Activated naive CD8-positive, alpha-beta T cell treated with anti-CD3 and anti-CD28 coated beads, Interleukin-2, amount 10 ng/mL, durations not matched to agents 7 days and 5 days (primary cell): ENCODE data around the gene PEX1. TPM values are rescaled to one million over a fixed set of nuclear protein-coding genes. Genes with fewer than 3 reads are reported as not detected.
"Not testable (repeated sequence)": the region's sequence is repeated elsewhere in the genome, so short reads cannot be mapped to it uniquely, and the experiment has no call there.

Experiments used
- ATAC-seq: fragments of 150-1000 bp; cut with Tn5 transposase; one replicate; pipeline ENCODE4 v1.10.0; 2021; ENCODE audit warnings: low read depth, moderate library complexity
- POLR2A ChIA-PET: fragments of 350-600 bp; sonication (Branson Sonifier 250); formaldehyde crosslinking; loops from one replicate; lab custom pipeline; 2021; ENCODE audit warnings: antibody characterized with exemption; lab: Charles Lee
- DNase-seq: peaks from one replicate; pipeline ENCODE4 v3.0.0; 2021
- H3K27ac Mint-ChIP-seq: one replicate; pipeline ENCODE4 v1.8.0; 2022; ENCODE audit warnings: mild to moderate bottlenecking, mixed read lengths
- H3K27me3 Mint-ChIP-seq: one replicate; pipeline ENCODE4 v1.8.0; 2022; ENCODE audit warnings: mild to moderate bottlenecking, moderate library complexity, mixed read lengths
- H3K36me3 Mint-ChIP-seq: one replicate; pipeline ENCODE4 v1.8.0; 2021; ENCODE audit warnings: mild to moderate bottlenecking, mixed read lengths
- H3K4me1 Mint-ChIP-seq: one replicate; pipeline ENCODE4 v1.8.0; 2021; ENCODE audit warnings: mixed read lengths
- H3K4me3 Mint-ChIP-seq: one replicate; pipeline ENCODE4 v1.8.0; 2022; ENCODE audit warnings: mild to moderate bottlenecking, moderate library complexity, mixed read lengths
- H3K9me3 Mint-ChIP-seq: one replicate; pipeline ENCODE4 v1.8.0; 2021; ENCODE audit warnings: mixed read lengths
- total RNA-seq, 2 experiments: library from RNA; stranded (reverse); gene quantifications; one replicate each; pipeline ENCODE4 v1.2.3, GENCODE V29; 2021

PEX1 gene
- total RNA-seq, 2 experiments from 2014 or later, result 23.5 to 24.4 TPM

DNA sequence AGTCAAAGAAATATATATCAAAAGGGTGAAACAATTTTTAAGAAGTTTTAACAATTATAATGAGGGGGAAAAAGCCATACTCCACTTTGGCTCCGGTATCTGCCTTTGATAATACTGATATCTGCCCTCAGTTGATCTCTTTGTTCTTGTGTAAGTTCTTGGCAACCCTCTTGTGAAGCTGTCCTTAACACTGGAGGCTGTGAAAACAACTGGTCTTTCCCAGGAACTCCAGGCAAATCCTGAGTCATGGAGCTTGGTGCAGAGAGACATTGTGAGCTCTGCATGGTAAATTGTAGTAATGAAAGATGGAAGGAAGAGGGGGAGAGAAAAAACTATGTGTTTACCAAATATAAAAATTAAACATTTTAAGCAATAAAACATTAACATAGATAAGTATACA is 38.7 kb downstream of the PEX1 start:
- H3K4me3 Mint-ChIP-seq, result no peak overlapping the region
- ATAC-seq (no peak), DNase-seq (no peak)
- no peaks in the 10 kb centered on the region for H3K27me3 Mint-ChIP-seq
- H3K27ac Mint-ChIP-seq, result no peak overlapping the region
- peaks cover 13% of the 10 kb centered on the region for H3K36me3 Mint-ChIP-seq
- H3K4me1 Mint-ChIP-seq, result no peaks in the 10 kb centered on the region
- no peaks in the 10 kb centered on the region for H3K9me3 Mint-ChIP-seq
- POLR2A ChIA-PET, result no interaction called here

DNA sequence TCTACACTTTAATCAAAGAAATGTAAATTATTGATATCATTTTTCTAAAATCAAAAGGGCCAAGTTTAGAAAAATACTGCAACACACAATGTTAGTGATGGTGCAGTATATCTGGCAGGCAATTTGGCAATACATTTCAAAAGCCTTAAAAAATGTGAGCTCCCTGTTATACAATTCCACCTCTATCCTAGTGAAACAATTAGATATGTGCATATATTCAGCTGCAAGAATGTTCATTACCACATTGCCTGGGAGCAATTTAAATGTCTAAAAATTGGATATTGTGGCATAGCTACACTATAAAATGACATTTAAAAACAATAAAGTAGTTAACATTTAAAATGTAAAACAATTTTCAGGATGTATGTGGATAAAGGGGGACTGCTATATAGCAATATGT is 40.5 kb downstream of the PEX1 start:
- Mint-ChIP-seq H3K27ac (no peak overlapping the region), H3K27me3 (no peaks in the 10 kb centered on the region), H3K4me1 (no peaks in the 10 kb centered on the region), H3K4me3 (no peak overlapping the region), H3K36me3 (peaks cover 13% of the 10 kb centered on the region), H3K9me3 (no peaks in the 10 kb centered on the region)
- no peak for ATAC-seq
- no peak for DNase-seq
- POLR2A ChIA-PET, result no interaction called here

DNA sequence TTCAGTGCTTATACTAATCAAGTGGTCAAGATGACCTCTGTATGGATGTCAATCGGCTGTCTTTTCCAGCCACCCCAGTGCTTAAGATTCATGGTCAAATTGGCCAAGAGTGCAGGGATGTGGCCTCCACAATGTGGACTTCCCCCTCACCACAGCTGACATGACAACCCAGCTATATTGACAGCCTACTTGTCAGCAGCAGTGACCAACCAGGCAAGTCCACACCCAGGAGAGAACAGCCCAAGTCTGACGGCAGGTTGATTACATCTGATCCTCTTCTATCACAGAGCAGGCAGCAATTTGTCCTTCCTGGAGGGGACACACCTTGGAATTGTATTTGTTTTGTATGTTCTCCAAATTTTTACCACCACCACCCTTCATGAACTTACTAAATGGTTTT is 42.3 kb downstream of the PEX1 start:
- POLR2A ChIA-PET, result no interaction called here
- Mint-ChIP-seq H3K4me1 (no peaks in the 10 kb centered on the region), H3K36me3 (peaks cover 8% of the 10 kb centered on the region), H3K27ac (no peak overlapping the region), H3K27me3 (no peaks in the 10 kb centered on the region), H3K9me3 (no peaks in the 10 kb centered on the region), H3K4me3 (no peak overlapping the region)
- ATAC-seq (no peak), DNase-seq (no peak)

DNA sequence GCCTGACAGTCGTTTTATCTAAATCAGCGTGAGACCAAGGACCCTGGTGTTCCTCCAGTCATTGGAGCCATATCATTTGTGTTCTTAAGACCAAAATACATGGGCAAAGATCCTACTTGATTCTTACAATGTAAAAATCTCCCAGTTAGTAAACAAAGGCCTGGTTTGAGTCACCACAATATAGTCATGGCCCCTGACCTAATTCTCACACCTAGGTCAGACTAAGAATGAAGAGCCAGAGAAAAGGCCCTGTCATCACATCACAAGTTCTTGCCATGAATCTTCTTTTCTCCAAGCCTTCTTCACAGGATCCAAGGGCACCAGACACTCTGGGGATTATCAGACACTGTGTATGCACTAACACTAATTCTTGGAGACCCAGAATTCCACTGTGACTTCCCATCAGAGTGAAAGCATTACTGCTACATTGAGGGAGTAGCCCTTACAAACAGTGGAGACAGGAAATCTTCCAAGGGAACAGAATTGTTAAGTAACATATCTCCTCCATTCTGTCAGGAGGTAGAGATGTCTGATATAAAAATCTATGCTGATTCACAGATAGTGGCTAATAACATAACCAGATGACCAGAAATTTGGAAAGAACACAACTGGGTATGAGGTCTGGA is 42.9 kb downstream of the PEX1 start:
- H3K27ac Mint-ChIP-seq, result no peak overlapping the region
- ATAC-seq (no peak), DNase-seq (no peak)
- no peaks in the 10 kb centered on the region for H3K27me3 Mint-ChIP-seq
- peaks cover 6% of the 10 kb centered on the region for H3K36me3 Mint-ChIP-seq
- H3K4me1 Mint-ChIP-seq, result no peaks in the 10 kb centered on the region
- H3K4me3 Mint-ChIP-seq, result no peak overlapping the region
- no peaks in the 10 kb centered on the region for H3K9me3 Mint-ChIP-seq
- POLR2A ChIA-PET, result no interaction called here

DNA sequence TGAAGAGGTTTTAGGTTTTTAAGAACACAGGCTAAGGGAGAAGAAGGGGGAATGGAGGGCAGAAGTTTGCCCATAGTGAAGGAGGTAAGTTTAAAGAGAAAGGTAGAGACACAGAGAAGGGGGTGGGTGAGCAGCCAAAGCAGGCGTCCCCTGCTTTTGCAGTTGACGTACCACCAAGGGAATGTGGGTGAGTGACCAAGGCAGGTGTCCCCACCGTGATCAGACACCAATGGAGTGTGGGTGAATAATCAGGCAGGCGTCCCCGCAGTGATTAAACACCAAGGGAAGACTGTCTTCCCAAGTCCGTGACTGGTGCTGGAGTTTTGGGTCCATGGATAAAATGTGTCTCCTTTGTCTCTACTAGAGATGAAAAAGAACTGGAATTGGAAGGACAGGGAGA is 44.1 kb downstream of the PEX1 start:
- H3K27ac Mint-ChIP-seq, DNase-seq, H3K4me1 Mint-ChIP-seq, POLR2A ChIA-PET, H3K9me3 Mint-ChIP-seq, H3K36me3 Mint-ChIP-seq, ATAC-seq, H3K4me3 Mint-ChIP-seq, H3K27me3 Mint-ChIP-seq: not testable (repeated sequence)

DNA sequence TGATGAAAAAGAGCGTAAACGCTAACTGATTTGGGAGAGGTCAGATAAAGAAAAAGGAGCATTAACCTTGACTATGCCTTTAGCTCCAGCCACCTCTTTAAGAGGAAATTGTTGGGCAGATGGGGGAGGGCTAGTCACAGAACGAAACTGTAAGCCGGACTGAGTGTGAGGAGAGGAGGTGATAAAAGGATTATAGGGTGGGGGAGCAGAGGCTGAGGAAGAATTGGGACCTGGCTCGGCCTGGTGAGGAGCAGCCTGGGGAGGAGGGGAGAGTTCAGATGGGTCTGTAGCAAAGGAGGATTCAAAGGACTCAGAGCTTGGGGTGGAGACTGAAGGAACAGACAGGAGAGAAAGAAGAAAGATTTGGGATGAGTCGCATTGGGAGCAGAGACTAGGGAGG is 44.7 kb downstream of the PEX1 start:
- H3K36me3 Mint-ChIP-seq, H3K9me3 Mint-ChIP-seq, ATAC-seq, POLR2A ChIA-PET, H3K4me3 Mint-ChIP-seq, H3K27ac Mint-ChIP-seq, H3K27me3 Mint-ChIP-seq, DNase-seq, H3K4me1 Mint-ChIP-seq: not testable (repeated sequence)

DNA sequence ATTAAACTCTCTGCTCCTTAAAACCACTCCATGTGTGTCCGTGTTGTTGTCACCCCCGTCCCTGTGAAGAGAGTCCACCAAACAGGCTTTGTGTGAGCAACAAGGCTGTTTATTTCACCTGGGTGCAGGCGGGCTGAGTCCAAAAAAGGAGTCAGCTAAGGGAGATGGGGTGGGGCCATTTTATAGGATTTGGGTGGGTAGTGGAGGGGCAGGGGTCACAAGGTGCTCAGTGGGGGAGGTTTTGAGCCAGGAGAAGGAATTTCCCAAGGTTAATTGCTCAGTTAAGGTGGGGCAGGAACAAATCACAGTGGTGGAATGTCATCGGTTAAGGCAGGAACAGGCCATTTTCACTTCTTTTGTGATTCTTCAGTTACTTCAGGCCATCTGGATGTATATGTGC is 49.2 kb downstream of the PEX1 start:
- H3K36me3 Mint-ChIP-seq, POLR2A ChIA-PET, H3K27me3 Mint-ChIP-seq, DNase-seq, ATAC-seq, H3K4me3 Mint-ChIP-seq, H3K27ac Mint-ChIP-seq, H3K9me3 Mint-ChIP-seq, H3K4me1 Mint-ChIP-seq: not testable (repeated sequence)

DNA sequence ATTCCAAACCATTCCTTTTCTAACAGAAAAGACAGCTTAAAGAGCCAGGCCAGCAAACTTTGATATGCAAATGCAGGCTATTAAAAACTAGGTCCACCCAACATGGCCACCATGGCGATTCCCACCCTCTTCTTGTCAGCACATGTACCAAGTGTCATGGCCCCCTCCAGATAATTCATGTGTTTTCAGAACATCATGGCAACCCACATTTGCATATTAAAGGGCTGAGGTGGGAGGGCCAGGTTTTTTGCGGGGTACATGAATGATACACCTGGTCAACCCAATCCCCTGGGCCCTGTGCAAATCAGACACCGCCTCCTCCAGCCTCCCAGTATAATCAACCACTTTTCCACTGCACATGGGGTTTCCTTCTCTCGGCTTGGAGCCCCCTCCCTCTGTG is 49.6 kb downstream of the PEX1 start:
- H3K36me3 Mint-ChIP-seq, result no peaks in the 10 kb centered on the region
- ATAC-seq (no peak), DNase-seq (no peak)
- H3K4me3 Mint-ChIP-seq, result no peak overlapping the region
- H3K4me1 Mint-ChIP-seq, result no peaks in the 10 kb centered on the region
- no peak overlapping the region for H3K27ac Mint-ChIP-seq
- no peaks in the 10 kb centered on the region for H3K9me3 Mint-ChIP-seq
- H3K27me3 Mint-ChIP-seq, result no peaks in the 10 kb centered on the region
- POLR2A ChIA-PET, result no interaction called here

DNA sequence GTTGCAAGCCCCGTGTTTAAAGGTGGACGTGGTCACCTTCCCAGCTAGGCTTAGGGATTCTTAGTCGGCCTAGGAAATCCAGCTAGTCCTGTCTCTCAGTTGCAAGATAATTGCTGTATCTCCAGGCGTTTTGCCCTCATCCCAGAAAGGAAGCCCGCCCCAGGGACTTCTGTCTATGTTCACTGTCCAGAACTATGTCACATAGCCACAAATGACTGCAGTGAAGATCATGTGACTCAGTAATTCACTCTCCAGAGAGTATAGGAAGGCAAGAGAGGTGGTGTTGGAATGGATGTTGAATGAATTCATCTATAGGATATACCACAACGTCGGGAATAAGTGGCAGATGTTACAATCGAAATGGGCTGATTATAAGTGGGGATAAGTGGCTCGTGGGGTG is 50.2 kb downstream of the PEX1 start:
- Mint-ChIP-seq H3K4me1 (no peaks in the 10 kb centered on the region), H3K27me3 (no peaks in the 10 kb centered on the region), H3K27ac (no peak overlapping the region), H3K9me3 (no peaks in the 10 kb centered on the region), H3K36me3 (no peaks in the 10 kb centered on the region), H3K4me3 (no peak overlapping the region)
- POLR2A ChIA-PET, result no interaction called here
- ATAC-seq (no peak), DNase-seq (no peak)

DNA sequence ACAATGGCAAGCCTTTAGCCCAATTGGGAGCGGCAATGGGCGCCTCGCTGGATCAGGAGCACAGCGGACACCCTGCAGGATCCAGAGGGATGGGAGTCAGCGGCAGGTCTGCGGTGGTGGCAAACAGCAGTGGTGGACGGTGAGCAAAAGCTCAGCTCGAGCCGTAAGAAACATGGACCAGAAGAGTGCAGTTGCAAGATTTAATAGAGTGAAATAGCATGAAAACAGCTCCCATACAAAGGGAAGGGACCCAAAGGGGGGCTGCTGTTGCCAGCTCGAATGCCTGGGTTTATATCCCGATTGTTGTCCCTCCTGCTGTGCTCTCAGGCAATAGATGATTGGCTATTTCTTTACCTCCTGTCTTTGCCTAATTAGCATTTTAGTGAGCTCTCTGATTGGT is 50.6 kb downstream of the PEX1 start, which contains the start of gene ERVW-1:
ERVW-1 (minus strand) TSS at position 266 of the 400 bp plus-strand sequence. CDS start 7,565 bp downstream, outside the sequence.
- not testable (repeated sequence) for H3K4me1 Mint-ChIP-seq

DNA sequence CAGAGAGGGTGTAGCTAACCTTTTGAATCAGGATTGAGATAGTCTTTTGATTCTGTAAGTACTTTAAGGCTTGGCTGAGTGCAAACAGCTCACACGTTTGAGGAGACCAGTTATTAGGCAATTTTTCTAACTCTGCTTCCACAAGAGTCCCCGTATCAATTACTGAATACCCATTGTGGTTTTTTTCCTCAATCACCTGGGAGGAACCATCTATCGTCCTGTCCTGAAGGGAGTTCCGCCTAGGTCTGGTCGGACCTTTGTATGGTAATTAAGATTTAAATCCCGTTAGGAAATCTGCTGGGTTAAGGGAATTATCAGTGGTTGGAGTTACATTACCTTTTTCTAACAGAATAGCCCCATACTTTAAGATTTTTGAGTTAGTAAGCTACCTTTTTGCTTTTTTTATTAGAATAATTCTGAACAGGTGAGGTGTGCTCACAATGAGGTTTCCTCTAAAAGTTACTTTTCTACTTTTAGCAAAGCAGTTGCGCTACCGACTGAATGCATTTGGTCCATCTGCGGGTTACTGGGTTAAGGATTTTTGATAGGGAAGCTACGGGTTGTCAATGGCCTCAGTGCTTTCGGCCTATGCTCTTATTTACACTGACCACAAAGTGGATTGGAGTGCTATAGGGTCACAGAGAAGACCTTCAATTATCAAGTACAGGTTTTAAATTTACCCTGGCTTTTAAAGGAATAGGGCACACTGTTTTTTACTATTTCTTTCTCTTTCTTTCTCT is 52.3 kb downstream of the PEX1 start:
- H3K27me3 Mint-ChIP-seq, H3K36me3 Mint-ChIP-seq, H3K9me3 Mint-ChIP-seq, ATAC-seq, DNase-seq, H3K4me1 Mint-ChIP-seq, H3K4me3 Mint-ChIP-seq, H3K27ac Mint-ChIP-seq, POLR2A ChIA-PET: not testable (repeated sequence)

More for the DNA sequence above, 50.6 kb downstream of the PEX1 start, which contains the start of gene ERVW-1:
- POLR2A ChIA-PET, H3K4me3 Mint-ChIP-seq, H3K27me3 Mint-ChIP-seq, DNase-seq, H3K36me3 Mint-ChIP-seq, ATAC-seq, H3K9me3 Mint-ChIP-seq, H3K27ac Mint-ChIP-seq: not testable (repeated sequence)

DNA sequence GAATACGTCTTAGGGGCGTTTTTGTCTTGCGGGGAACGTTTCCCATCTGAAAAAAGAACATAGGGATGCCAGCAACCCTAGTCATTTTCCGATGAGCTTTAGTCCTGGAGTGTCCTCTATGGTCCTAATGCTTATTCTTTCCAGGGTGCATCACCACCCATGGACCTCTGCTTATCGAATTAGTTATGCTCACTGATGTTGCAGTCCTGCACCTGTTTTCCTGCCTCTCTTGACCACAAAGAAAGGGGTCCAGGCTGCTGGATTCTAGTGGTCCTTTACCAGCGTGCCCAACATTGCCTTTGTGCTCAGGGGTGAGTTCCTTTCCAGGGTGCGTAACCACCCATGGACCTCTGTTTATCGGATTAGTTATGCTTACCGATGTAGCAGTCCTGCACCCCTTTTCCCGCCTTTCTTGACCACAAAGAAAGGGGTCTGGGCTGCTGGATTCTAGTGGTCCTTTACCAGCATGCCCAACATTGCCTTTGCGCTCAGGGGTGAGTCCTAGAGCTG is 53.0 kb downstream of the PEX1 start:
- DNase-seq, H3K27me3 Mint-ChIP-seq, POLR2A ChIA-PET, ATAC-seq, H3K9me3 Mint-ChIP-seq, H3K27ac Mint-ChIP-seq, H3K36me3 Mint-ChIP-seq, H3K4me3 Mint-ChIP-seq, H3K4me1 Mint-ChIP-seq: not testable (repeated sequence)

DNA sequence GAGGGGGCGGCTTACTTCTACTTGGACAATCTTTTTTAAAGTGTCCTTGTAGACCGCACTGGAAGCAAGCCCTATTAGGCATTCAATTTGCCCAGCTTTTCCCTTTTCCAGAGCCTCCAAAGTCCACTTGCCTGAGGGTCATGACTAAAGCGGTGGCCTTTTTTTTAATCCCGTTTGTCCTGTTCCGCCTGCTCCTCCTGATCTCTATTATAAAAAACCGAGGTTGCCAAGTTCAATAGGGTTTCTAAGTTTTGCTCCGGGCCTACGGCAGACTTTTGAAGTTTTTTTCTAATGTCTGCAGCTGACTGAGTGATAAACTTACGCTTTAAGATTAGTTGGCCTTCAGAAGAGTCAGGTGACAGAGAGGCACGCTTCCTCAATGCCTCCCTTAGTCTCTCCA is 54.3 kb downstream of the PEX1 start:
- H3K27ac Mint-ChIP-seq, H3K4me1 Mint-ChIP-seq, ATAC-seq, H3K36me3 Mint-ChIP-seq, H3K4me3 Mint-ChIP-seq, DNase-seq, H3K9me3 Mint-ChIP-seq, POLR2A ChIA-PET, H3K27me3 Mint-ChIP-seq: not testable (repeated sequence)

DNA sequence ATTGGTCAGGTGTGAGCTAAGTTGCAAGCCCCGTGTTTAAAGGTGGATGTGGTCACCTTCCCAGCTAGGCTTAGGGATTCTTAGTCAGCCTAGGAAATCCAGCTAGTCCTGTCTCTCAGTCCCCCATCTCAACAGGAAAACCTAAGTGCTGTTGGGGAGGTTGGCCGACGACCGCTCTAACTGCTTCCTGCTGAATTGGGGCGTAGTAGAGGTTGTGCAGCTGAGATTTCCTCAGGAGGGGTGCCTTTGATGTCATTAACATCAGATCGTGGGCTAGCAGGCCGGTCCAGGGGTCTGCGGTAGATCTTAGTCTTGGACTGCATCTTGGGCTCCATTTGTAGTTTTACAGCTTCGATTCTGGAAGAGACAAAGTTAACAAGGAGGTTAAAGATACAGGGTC is 59.7 kb downstream of the PEX1 start:
- ATAC-seq, POLR2A ChIA-PET, DNase-seq, H3K36me3 Mint-ChIP-seq, H3K4me3 Mint-ChIP-seq, H3K9me3 Mint-ChIP-seq, H3K27ac Mint-ChIP-seq, H3K4me1 Mint-ChIP-seq, H3K27me3 Mint-ChIP-seq: not testable (repeated sequence)
